Measurements from ENCODE around the gene INTS7. TPM values are rescaled to one million over a fixed set of nuclear protein-coding genes. Genes with fewer than 3 reads are reported as not detected.
A peak's percentile ranks its signal among the peaks of the same experiment; 100 is the strongest.

Gene INTS7
- 8.9 TPM for total RNA-seq (ENCODE audit: unreplicated experiment)
- long read RNA-seq, partial matches to known transcripts, result 0 of 1 reads
- long read RNA-seq, other reads (novel, unspliced or antisense), result 1 of 1 reads

- peak; percentile 87 for TF ChIP-seq CTCF (IDR thresholded peaks at IDR 0.05; ENCODE audit: unreplicated experiment)
- peak; percentile 98 for DNase-seq (ENCODE audit: low spot score)
- H3K27ac Mint-ChIP-seq (ENCODE audit: unreplicated experiment), result peak within 1 kb of the TSS; percentile 92
- no peaks in the 10 kb centered on the region for H3K9me3 Mint-ChIP-seq (ENCODE audit: unreplicated experiment)
- H3K4me3 Mint-ChIP-seq (ENCODE audit: unreplicated experiment), result peak within 1 kb of the TSS; percentile 98
- peaks cover 12% of the 10 kb centered on the region for H3K4me1 Mint-ChIP-seq (ENCODE audit: unreplicated experiment)
- no peaks in the 10 kb centered on the region for H3K36me3 Mint-ChIP-seq (ENCODE audit: low read depth, unreplicated experiment)
- peaks cover 2% of the 10 kb centered on the region for H3K27me3 Mint-ChIP-seq (ENCODE audit: unreplicated experiment)
These were observed at the start of gene INTS7, which contains the start of gene DTL for GRCh38 chr1:212035123-212035834. TSS of gene INTS7 (minus strand) at chr1:212035557. CDS start at chr1:212035437, 120 bp downstream. TSS of gene DTL (plus strand) at chr1:212035748. CDS start at chr1:212035891, 143 bp downstream.

GRCh38 chr1:212082765-212083406 is 47.5 kb upstream of the INTS7 start:
- Mint-ChIP-seq H3K4me3 (ENCODE audit: unreplicated experiment) (no peak overlapping the region), H3K4me1 (ENCODE audit: unreplicated experiment) (peaks cover 5% of the 10 kb centered on the region), H3K36me3 (ENCODE audit: low read depth, unreplicated experiment) (no peaks in the 10 kb centered on the region), H3K27ac (ENCODE audit: unreplicated experiment) (no peak overlapping the region), H3K9me3 (ENCODE audit: unreplicated experiment) (no peaks in the 10 kb centered on the region), H3K27me3 (ENCODE audit: unreplicated experiment) (peaks cover 2% of the 10 kb centered on the region)
- no peak for TF ChIP-seq CTCF (IDR thresholded peaks at IDR 0.05; ENCODE audit: unreplicated experiment)
- no peak for DNase-seq (ENCODE audit: low spot score)

GRCh38 chr1:212078826-212079225 is 43.5 kb upstream of the INTS7 start:
- no peaks in the 10 kb centered on the region for H3K9me3 Mint-ChIP-seq (ENCODE audit: unreplicated experiment)
- H3K27ac Mint-ChIP-seq (ENCODE audit: unreplicated experiment), result peak overlapping the region; percentile 28
- no peaks in the 10 kb centered on the region for H3K4me1 Mint-ChIP-seq (ENCODE audit: unreplicated experiment)
- H3K27me3 Mint-ChIP-seq (ENCODE audit: unreplicated experiment), result no peaks in the 10 kb centered on the region
- DNase-seq (ENCODE audit: low spot score), result no peak
- H3K4me3 Mint-ChIP-seq (ENCODE audit: unreplicated experiment), result no peak overlapping the region
- no peak for TF ChIP-seq CTCF (IDR thresholded peaks at IDR 0.05; ENCODE audit: unreplicated experiment)
- no peaks in the 10 kb centered on the region for H3K36me3 Mint-ChIP-seq (ENCODE audit: low read depth, unreplicated experiment)

GRCh38 chr1:212077028-212077427 is 41.7 kb upstream of the INTS7 start:
- Mint-ChIP-seq H3K4me3 (ENCODE audit: unreplicated experiment) (no peak overlapping the region), H3K4me1 (ENCODE audit: unreplicated experiment) (no peaks in the 10 kb centered on the region), H3K27ac (ENCODE audit: unreplicated experiment) (no peak overlapping the region), H3K27me3 (ENCODE audit: unreplicated experiment) (no peaks in the 10 kb centered on the region), H3K9me3 (ENCODE audit: unreplicated experiment) (no peaks in the 10 kb centered on the region), H3K36me3 (ENCODE audit: low read depth, unreplicated experiment) (no peaks in the 10 kb centered on the region)
- no peak for DNase-seq (ENCODE audit: low spot score)
- TF ChIP-seq CTCF (IDR thresholded peaks at IDR 0.05; ENCODE audit: unreplicated experiment), result no peak

- Mint-ChIP-seq H3K27ac (ENCODE audit: unreplicated experiment) (no peak overlapping the region), H3K36me3 (ENCODE audit: low read depth, unreplicated experiment) (no peaks in the 10 kb centered on the region), H3K27me3 (ENCODE audit: unreplicated experiment) (no peaks in the 10 kb centered on the region), H3K9me3 (ENCODE audit: unreplicated experiment) (no peaks in the 10 kb centered on the region), H3K4me1 (ENCODE audit: unreplicated experiment) (no peaks in the 10 kb centered on the region), H3K4me3 (ENCODE audit: unreplicated experiment) (no peak overlapping the region)
- no peak for TF ChIP-seq CTCF (IDR thresholded peaks at IDR 0.05; ENCODE audit: unreplicated experiment)
- no peak for DNase-seq (ENCODE audit: low spot score)
These were observed 39.5 kb upstream of the INTS7 start for GRCh38 chr1:212074856-212075255.

Measured in endothelial cell (in vitro differentiated cells).